ENCODE results near the gene C5orf63. TPM values are rescaled to one million over a fixed set of nuclear protein-coding genes. Genes with fewer than 3 reads are reported as not detected.

The C5orf63 gene
- total RNA-seq, 2 experiments from 2014 or later, result 4.2 TPM; not detected in 1

DNA sequence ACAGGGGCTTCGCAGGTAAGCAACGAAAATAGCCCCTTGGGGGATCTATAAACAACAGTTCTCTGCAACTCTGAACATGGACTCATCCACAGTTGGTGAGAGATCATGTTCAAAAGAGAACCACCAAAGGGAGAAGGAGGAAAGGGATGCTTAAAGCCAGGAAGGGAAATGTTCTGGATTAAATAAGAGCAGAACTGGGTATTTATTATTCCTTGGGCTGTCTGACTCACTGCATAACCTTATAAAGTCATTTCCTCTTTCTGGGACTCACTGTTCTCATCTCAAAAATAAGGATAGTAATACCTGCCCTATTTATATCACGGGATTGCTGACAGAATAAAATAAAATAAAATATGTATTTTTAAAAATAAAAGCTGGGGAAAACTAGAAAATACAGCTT lies 31.7 kb downstream of the C5orf63 start:
- Histone ChIP-seq H2AFZ (ENCODE audit: low read length) (0 out of 2 replicates have a peak overlapping the region, but pooled peaks have one; percentile 9), H3K27ac (ENCODE audit: low read depth, low read length, poor library complexity, severe bottlenecking) (no peak overlapping the region), H3K4me3 (ENCODE audit: low read depth, low read length, poor library complexity, severe bottlenecking) (no peak overlapping the region), H3K79me2 (ENCODE audit: insufficient read depth, low read depth, low read length) (no peaks in the 10 kb centered on the region), H3K4me1 (ENCODE audit: insufficient read depth, low read length, poor library complexity, severe bottlenecking) (no peaks in the 10 kb centered on the region), H3K9me2 (ENCODE audit: insufficient read depth, low read length) (no peaks in the 10 kb centered on the region), H3K9me3 (ENCODE audit: low read length) (no peaks in the 10 kb centered on the region), H3K4me2 (ENCODE audit: low read length) (no peak overlapping the region), H4K20me1 (ENCODE audit: insufficient read depth, low read length) (no peaks in the 10 kb centered on the region), H3K36me3 (ENCODE audit: insufficient read depth, low read length) (no peaks in the 10 kb centered on the region)
- TF ChIP-seq, protein P1, sequence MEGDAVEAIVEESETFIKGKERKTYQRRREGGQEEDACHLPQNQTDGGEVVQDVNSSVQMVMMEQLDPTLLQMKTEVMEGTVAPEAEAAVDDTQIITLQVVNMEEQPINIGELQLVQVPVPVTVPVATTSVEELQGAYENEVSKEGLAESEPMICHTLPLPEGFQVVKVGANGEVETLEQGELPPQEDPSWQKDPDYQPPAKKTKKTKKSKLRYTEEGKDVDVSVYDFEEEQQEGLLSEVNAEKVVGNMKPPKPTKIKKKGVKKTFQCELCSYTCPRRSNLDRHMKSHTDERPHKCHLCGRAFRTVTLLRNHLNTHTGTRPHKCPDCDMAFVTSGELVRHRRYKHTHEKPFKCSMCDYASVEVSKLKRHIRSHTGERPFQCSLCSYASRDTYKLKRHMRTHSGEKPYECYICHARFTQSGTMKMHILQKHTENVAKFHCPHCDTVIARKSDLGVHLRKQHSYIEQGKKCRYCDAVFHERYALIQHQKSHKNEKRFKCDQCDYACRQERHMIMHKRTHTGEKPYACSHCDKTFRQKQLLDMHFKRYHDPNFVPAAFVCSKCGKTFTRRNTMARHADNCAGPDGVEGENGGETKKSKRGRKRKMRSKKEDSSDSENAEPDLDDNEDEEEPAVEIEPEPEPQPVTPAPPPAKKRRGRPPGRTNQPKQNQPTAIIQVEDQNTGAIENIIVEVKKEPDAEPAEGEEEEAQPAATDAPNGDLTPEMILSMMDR (conservative IDR thresholded peaks at IDR 0.05; ENCODE audit: low read length), result no peak
- no peak for TF ChIP-seq EZH2phosphoT487 (IDR thresholded peaks at IDR 0.05; ENCODE audit: borderline replicate concordance, low read depth, low read length)
- BruUV-seq (replicated peaks), result no TSS peak
- CTCF ChIA-PET (ENCODE audit: unreplicated experiment), result no interaction called here
- DNase-seq (ENCODE audit: low spot score), result no peak
- POLR2A ChIA-PET, result interaction anchor here (0.7 kb wide), 1 partner anchor 59 kb away, joined by 3 read pairs; no protein-coding TSS in a partner anchor
- intact Hi-C loops (cut with micrococcal nuclease; ENCODE audit: unreplicated experiment), result no loop called here

- H3K79me2 ChIP-seq (ENCODE audit: insufficient read depth, low read depth, low read length), result no peaks in the 10 kb centered on the region
- H3K4me1 ChIP-seq (ENCODE audit: insufficient read depth, low read length, poor library complexity, severe bottlenecking), result no peaks in the 10 kb centered on the region
- intact Hi-C loops (cut with micrococcal nuclease; ENCODE audit: unreplicated experiment), result no loop called here
- DNase-seq (ENCODE audit: low spot score), result no peak
- no peak overlapping the region for H3K4me2 ChIP-seq (ENCODE audit: low read length)
- TF ChIP-seq, protein P1 (conservative IDR thresholded peaks at IDR 0.05; ENCODE audit: low read length), result no peak
- no peak for TF ChIP-seq EZH2phosphoT487 (IDR thresholded peaks at IDR 0.05; ENCODE audit: borderline replicate concordance, low read depth, low read length)
- CTCF ChIA-PET (ENCODE audit: unreplicated experiment), result no interaction called here
- no peaks in the 10 kb centered on the region for H3K9me3 ChIP-seq (ENCODE audit: low read length)
- H3K36me3 ChIP-seq (ENCODE audit: insufficient read depth, low read length), result no peaks in the 10 kb centered on the region
- no peak overlapping the region for H3K27ac ChIP-seq (ENCODE audit: low read depth, low read length, poor library complexity, severe bottlenecking)
- no peaks in the 10 kb centered on the region for H4K20me1 ChIP-seq (ENCODE audit: insufficient read depth, low read length)
- no peak overlapping the region for H3K4me3 ChIP-seq (ENCODE audit: low read depth, low read length, poor library complexity, severe bottlenecking)
- POLR2A ChIA-PET, result no interaction called here
- H2AFZ ChIP-seq (ENCODE audit: low read length), result 0 out of 2 replicates have a peak overlapping the region, but pooled peaks have one; percentile 9
- BruUV-seq (replicated peaks), result no TSS peak
- no peaks in the 10 kb centered on the region for H3K9me2 ChIP-seq (ENCODE audit: insufficient read depth, low read length)
Observed at GRCh38 chr5:127040796-127041520, 32.3 kb downstream of the C5orf63 start.

- Histone ChIP-seq H4K20me1 (ENCODE audit: insufficient read depth, low read length) (no peaks in the 10 kb centered on the region), H3K4me1 (ENCODE audit: insufficient read depth, low read length, poor library complexity, severe bottlenecking) (no peaks in the 10 kb centered on the region), H3K27ac (ENCODE audit: low read depth, low read length, poor library complexity, severe bottlenecking) (no peak overlapping the region), H3K79me2 (ENCODE audit: insufficient read depth, low read depth, low read length) (no peaks in the 10 kb centered on the region), H3K9me3 (ENCODE audit: low read length) (no peaks in the 10 kb centered on the region), H3K9me2 (ENCODE audit: insufficient read depth, low read length) (no peaks in the 10 kb centered on the region), H3K4me3 (ENCODE audit: low read depth, low read length, poor library complexity, severe bottlenecking) (no peak overlapping the region), H2AFZ (ENCODE audit: low read length) (no peak overlapping the region), H3K4me2 (ENCODE audit: low read length) (no peak overlapping the region), H3K36me3 (ENCODE audit: insufficient read depth, low read length) (no peaks in the 10 kb centered on the region)
- no peak for DNase-seq (ENCODE audit: low spot score)
- ChIA-PET CTCF (ENCODE audit: unreplicated experiment) (no interaction called here), POLR2A (no interaction called here)
- TF ChIP-seq, protein P1 (conservative IDR thresholded peaks at IDR 0.05; ENCODE audit: low read length), result no peak
- TF ChIP-seq EZH2phosphoT487 (IDR thresholded peaks at IDR 0.05; ENCODE audit: borderline replicate concordance, low read depth, low read length), result no peak
- intact Hi-C loops (cut with micrococcal nuclease; ENCODE audit: unreplicated experiment), result loop anchor here (10.0 kb wide), 1 partner anchor 364 kb away; no protein-coding TSS in a partner anchor
- no TSS peak for BruUV-seq (replicated peaks)
Observed at GRCh38 chr5:127038550-127038949, 34.8 kb downstream of the C5orf63 start.
